K562 (cell line): ENCODE data around the gene UCKL1. TPM values are rescaled to one million over a fixed set of nuclear protein-coding genes. Genes with fewer than 3 reads are reported as not detected.

Experiments used
- ARID1B ChIP-seq: fragments of 450-650 bp; IDR thresholded peaks from 2 replicates; pipeline ENCODE4 v1.6.1; 2016; ENCODE audit warnings: antibody characterized with exemption, mild to moderate bottlenecking, inconsistent platforms
- DPF2 ChIP-seq: fragments of 450-650 bp; IDR thresholded peaks from 2 replicates; pipeline ENCODE4 v1.6.1; 2016
- ETV1 ChIP-seq: fragments of 450-650 bp; conservative IDR thresholded peaks from 2 replicates; pipeline ENCODE4 v1.6.1; 2016; ENCODE audit warnings: missing genetic modification characterization, control low read depth, low read depth, missing compliant biosample characterization
- FIP1L1 ChIP-seq: fragments of 200-400 bp; formaldehyde crosslinking; IDR thresholded peaks from 2 replicates; pipeline ENCODE4 v1.6.1; 2018; ENCODE audit warnings: mild to moderate bottlenecking, low read depth, low read length; ENCODE audit not compliant: poor library complexity, severe bottlenecking
- IRF9 ChIP-seq: fragments of 450-650 bp; IDR thresholded peaks from 2 replicates; pipeline ENCODE4 v1.6.1; 2016; ENCODE audit warnings: missing biosample characterization, missing genetic modification characterization
- PKNOX1 ChIP-seq: fragments of 450-650 bp; IDR thresholded peaks from 2 replicates; pipeline ENCODE4 v1.6.1; 2016
- POLR2G ChIP-seq: fragments of 200-400 bp; formaldehyde crosslinking; IDR thresholded peaks from 2 replicates; pipeline ENCODE4 v1.6.1; 2017; ENCODE audit warnings: low read depth, mild to moderate bottlenecking, antibody characterized with exemption, low read length, moderate library complexity
- RBM14 ChIP-seq: fragments of 200-400 bp; formaldehyde crosslinking; IDR thresholded peaks from 2 replicates; pipeline ENCODE4 v1.6.1; 2018; ENCODE audit warnings: low read depth, mild to moderate bottlenecking, low read length, moderate library complexity, borderline replicate concordance; ENCODE audit not compliant: insufficient read depth
- ZBTB40 ChIP-seq, 2 experiments: fragments of 450-650 bp in 1 of 2; sonication (generic) in 1 of 2; formaldehyde crosslinking in 1 of 2; IDR thresholded peaks; 2 replicates each; pipeline versions ENCODE4 v1.7.1 to v1.9.0; 2016 to 2022; ENCODE audit warnings: inconsistent platforms in 1 of 2, mild to moderate bottlenecking in 1 of 2, missing genetic modification reagents in 1 of 2
- ZNF143 ChIP-seq: sonication (generic); formaldehyde crosslinking; IDR thresholded peaks from 2 replicates; pipeline ENCODE4 v1.9.0; 2022; ENCODE audit warnings: mild to moderate bottlenecking, missing genetic modification reagents
- ZZZ3 ChIP-seq: fragments of 450-650 bp; IDR thresholded peaks from 2 replicates; pipeline ENCODE4 v1.6.1; 2016; ENCODE audit warnings: antibody characterized with exemption, mild to moderate bottlenecking, moderate library complexity
- polyA plus RNA-seq, 8 experiments: library from polyadenylated mRNA; depleted of rRNA in 4 of 8; stranded (reverse) in 5 of 8; unstranded in 3 of 8; fragments of >200 nt; fragmentation: Nextera tagmentation in 2 of 8; fragmentation: Illumina TruSeq in 1 of 8; extraction: Ambion mirVana in 2 of 8; extraction: Trizol in 1 of 8; gene quantifications; 2 replicates each; pipeline versions ENCODE4 v1.2.1 to v1.2.3, GENCODE V29; 2011 to 2014; ENCODE audit warnings: inconsistent platforms in 1 of 8, missing spikeins in 1 of 8
- total RNA-seq, 7 experiments: library from RNA; depleted of rRNA in 6 of 7; stranded (reverse); fragments of >200 nt in 6 of 7; fragmentation: Illumina TruSeq in 2 of 7; extraction: Trizol in 2 of 7; gene quantifications; 2 replicates each; pipeline versions ENCODE4 v1.2.1 to v1.2.3, GENCODE V29; 2011 to 2021; ENCODE audit warnings: low replicate concordance in 1 of 7

The UCKL1 gene
- total and polyA plus RNA-seq, 9 of the 15 experiments (the other 6 are each of a cell fraction or from before 2014, with no cell fraction given): 3.1 to 52.8 (median 24.2) TPM

GRCh38 chr20:63941282-63942081 is 14.7 kb downstream of the UCKL1 start (continued):
- TF ChIP-seq ARID1B: 0 out of 2 replicates have a peak, but pooled peaks have one; percentile 12
- no peak for TF ChIP-seq IRF9 (tag)
- peak; percentile 20; the same call in 1 of the 2 replicates for TF ChIP-seq DPF2
- TF ChIP-seq POLR2G: peak; percentile 59
- 0 out of 2 replicates have a peak, but pooled peaks have one; percentile 23 for TF ChIP-seq ETV1 (tag)
- TF ChIP-seq PKNOX1: peak; percentile 68
- TF ChIP-seq FIP1L1: peak; percentile 29
- TF ChIP-seq ZBTB40 (IDR thresholded peaks at IDR 0.05): peak; percentile 79
- TF ChIP-seq ZBTB40 (CRISPR knock-in tag; IDR thresholded peaks at IDR 0.05): no peak
- TF ChIP-seq ZNF143 (CRISPR knock-in tag): no peak
- no peak for TF ChIP-seq ZZZ3
- TF ChIP-seq RBM14: 0 out of 2 replicates have a peak, but pooled peaks have one; percentile 83
